ENCODE data around the gene PTPRJ. TPM values are rescaled to one million over a fixed set of nuclear protein-coding genes. Genes with fewer than 3 reads are reported as not detected.

PTPRJ gene
- polyA plus RNA-seq, 1 donor (not counting 4 experiments of a cell fraction or from before 2014, with no cell fraction given), result 0.84 TPM

DNA sequence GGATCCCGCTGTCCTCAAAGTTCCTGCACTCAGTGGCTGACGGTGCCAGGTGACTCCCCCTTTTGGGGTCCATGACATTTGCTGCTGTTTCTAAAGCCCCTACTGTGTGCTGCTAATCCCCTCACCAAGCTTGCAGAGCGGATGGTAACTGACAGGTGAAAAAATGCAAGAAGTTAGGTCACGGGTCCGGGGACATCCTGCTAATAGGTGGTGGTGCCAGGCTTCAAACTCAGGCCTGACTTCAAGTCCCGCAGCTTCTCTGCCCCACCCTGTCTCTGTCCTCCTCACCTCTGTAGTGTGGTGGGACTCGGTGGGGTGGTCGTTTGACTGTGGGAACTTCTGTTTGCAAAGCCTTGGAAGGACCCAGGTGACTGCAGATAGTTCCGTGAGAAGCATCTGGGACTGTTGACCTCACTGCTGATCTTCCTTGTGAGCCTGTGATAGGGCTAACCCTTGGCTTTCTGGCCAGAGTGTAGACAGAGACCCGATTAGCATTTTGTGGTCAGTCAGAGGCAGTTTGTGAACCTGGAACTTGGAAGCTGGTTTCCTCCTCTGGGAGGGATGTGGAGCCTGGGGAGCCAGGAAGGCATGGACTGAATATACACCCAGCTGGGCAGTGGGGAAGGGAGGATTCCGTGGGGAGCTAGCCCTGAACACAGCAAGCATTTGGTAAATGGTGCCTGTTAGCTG is 120.8 kb downstream of the PTPRJ start:
- Histone ChIP-seq H3K9me1 (ENCODE audit: control insufficient read depth, extremely low read depth, insufficient read depth, low read length) (no peaks in the 10 kb centered on the region), H3K27ac (ENCODE audit: control insufficient read depth, insufficient read depth, low read length) (no peak overlapping the region), H3K27me3 (ENCODE audit: control insufficient read depth, extremely low read depth, insufficient read depth, low read length) (no peaks in the 10 kb centered on the region), H3K36me3 (ENCODE audit: control insufficient read depth in 2 of 2, extremely low read depth in 1 of 2, insufficient read depth in 2 of 2, low read length in 2 of 2) (no peaks in the 10 kb centered on the region), H4K20me1 (ENCODE audit: control insufficient read depth, extremely low read depth, insufficient read depth, low read length) (no peaks in the 10 kb centered on the region), H2AFZ (ENCODE audit: control insufficient read depth, low read length) (no peak overlapping the region), H3K4me3 (ENCODE audit: control insufficient read depth in 2 of 3, extremely low read depth in 1 of 3, insufficient read depth in 2 of 3, low read depth in 1 of 3, low read length in 3 of 3) (no peak overlapping the region), H3K4me2 (ENCODE audit: control insufficient read depth, extremely low read depth, insufficient read depth, low read depth, low read length) (no peak overlapping the region), H3K9me3 (ENCODE audit: control insufficient read depth, low read depth, low read length) (no peaks in the 10 kb centered on the region), H3K79me2 (ENCODE audit: control insufficient read depth, insufficient read depth, low read length) (no peaks in the 10 kb centered on the region), H3K4me1 (ENCODE audit: control insufficient read depth, extremely low read depth, insufficient read depth, low read length) (peaks cover 3% of the 10 kb centered on the region), H3K9ac (ENCODE audit: control insufficient read depth, extremely low read depth, insufficient read depth, low read length) (no peak overlapping the region)
- TF ChIP-seq EZH2 (IDR thresholded peaks at IDR 0.05; ENCODE audit: low read length), result no peak
- TF ChIP-seq, protein P1, sequence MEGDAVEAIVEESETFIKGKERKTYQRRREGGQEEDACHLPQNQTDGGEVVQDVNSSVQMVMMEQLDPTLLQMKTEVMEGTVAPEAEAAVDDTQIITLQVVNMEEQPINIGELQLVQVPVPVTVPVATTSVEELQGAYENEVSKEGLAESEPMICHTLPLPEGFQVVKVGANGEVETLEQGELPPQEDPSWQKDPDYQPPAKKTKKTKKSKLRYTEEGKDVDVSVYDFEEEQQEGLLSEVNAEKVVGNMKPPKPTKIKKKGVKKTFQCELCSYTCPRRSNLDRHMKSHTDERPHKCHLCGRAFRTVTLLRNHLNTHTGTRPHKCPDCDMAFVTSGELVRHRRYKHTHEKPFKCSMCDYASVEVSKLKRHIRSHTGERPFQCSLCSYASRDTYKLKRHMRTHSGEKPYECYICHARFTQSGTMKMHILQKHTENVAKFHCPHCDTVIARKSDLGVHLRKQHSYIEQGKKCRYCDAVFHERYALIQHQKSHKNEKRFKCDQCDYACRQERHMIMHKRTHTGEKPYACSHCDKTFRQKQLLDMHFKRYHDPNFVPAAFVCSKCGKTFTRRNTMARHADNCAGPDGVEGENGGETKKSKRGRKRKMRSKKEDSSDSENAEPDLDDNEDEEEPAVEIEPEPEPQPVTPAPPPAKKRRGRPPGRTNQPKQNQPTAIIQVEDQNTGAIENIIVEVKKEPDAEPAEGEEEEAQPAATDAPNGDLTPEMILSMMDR (optimal IDR thresholded peaks at IDR 0.05 in 1 of 3, IDR thresholded peaks at IDR 0.05 in 1 of 3, conservative IDR thresholded peaks at IDR 0.05 in 1 of 3; ENCODE audit: extremely low read depth in 1 of 3, insufficient read depth in 2 of 3, low read length in 3 of 3), result no peak
- FAIRE-seq (no peak), DNase-seq (ENCODE audit: low read depth, low spot score) (no peak)
- dilution Hi-C loops (cut with MboI; ENCODE audit: extremely low pct_ligation_motif_present, low sequenced_read_pairs), result no loop called here

- DNase-seq (ENCODE audit: low read depth, low spot score), result no peak
- no peaks in the 10 kb centered on the region for H3K36me3 ChIP-seq (ENCODE audit: control insufficient read depth in 2 of 2, extremely low read depth in 1 of 2, insufficient read depth in 2 of 2, low read length in 2 of 2)
- no peak overlapping the region for H3K27ac ChIP-seq (ENCODE audit: control insufficient read depth, insufficient read depth, low read length)
- H4K20me1 ChIP-seq (ENCODE audit: control insufficient read depth, extremely low read depth, insufficient read depth, low read length), result no peaks in the 10 kb centered on the region
- no peak overlapping the region for H2AFZ ChIP-seq (ENCODE audit: control insufficient read depth, low read length)
- no peaks in the 10 kb centered on the region for H3K9me3 ChIP-seq (ENCODE audit: control insufficient read depth, low read depth, low read length)
- H3K79me2 ChIP-seq (ENCODE audit: control insufficient read depth, insufficient read depth, low read length), result no peaks in the 10 kb centered on the region
- H3K4me3 ChIP-seq (ENCODE audit: control insufficient read depth in 2 of 3, extremely low read depth in 1 of 3, insufficient read depth in 2 of 3, low read depth in 1 of 3, low read length in 3 of 3), result no peak overlapping the region
- dilution Hi-C loops (cut with MboI; ENCODE audit: extremely low pct_ligation_motif_present, low sequenced_read_pairs), result no loop called here
- no peak overlapping the region for H3K4me2 ChIP-seq (ENCODE audit: control insufficient read depth, extremely low read depth, insufficient read depth, low read depth, low read length)
- H3K9ac ChIP-seq (ENCODE audit: control insufficient read depth, extremely low read depth, insufficient read depth, low read length), result no peak overlapping the region
- TF ChIP-seq EZH2 (IDR thresholded peaks at IDR 0.05; ENCODE audit: low read length), result no peak
- TF ChIP-seq, protein P1 (optimal IDR thresholded peaks at IDR 0.05 in 1 of 3, IDR thresholded peaks at IDR 0.05 in 1 of 3, conservative IDR thresholded peaks at IDR 0.05 in 1 of 3; ENCODE audit: extremely low read depth in 1 of 3, insufficient read depth in 2 of 3, low read length in 3 of 3), result no peak
- H3K4me1 ChIP-seq (ENCODE audit: control insufficient read depth, extremely low read depth, insufficient read depth, low read length), result peaks cover 2% of the 10 kb centered on the region
- FAIRE-seq, result no peak
- no peaks in the 10 kb centered on the region for H3K27me3 ChIP-seq (ENCODE audit: control insufficient read depth, extremely low read depth, insufficient read depth, low read length)
- H3K9me1 ChIP-seq (ENCODE audit: control insufficient read depth, extremely low read depth, insufficient read depth, low read length), result no peaks in the 10 kb centered on the region
These were observed 121.6 kb downstream of the PTPRJ start for GRCh38 chr11:48101958-48102357.
